ENCODE results near the gene PSMD7. TPM values are rescaled to one million over a fixed set of nuclear protein-coding genes. Genes with fewer than 3 reads are reported as not detected.
"Not testable (repeated sequence)": the region's sequence is repeated elsewhere in the genome, so short reads cannot be mapped to it uniquely, and the experiment has no call there.

PSMD7 gene
- total RNA-seq, 1 experiment from 2014 or later = 161 TPM

DNA sequence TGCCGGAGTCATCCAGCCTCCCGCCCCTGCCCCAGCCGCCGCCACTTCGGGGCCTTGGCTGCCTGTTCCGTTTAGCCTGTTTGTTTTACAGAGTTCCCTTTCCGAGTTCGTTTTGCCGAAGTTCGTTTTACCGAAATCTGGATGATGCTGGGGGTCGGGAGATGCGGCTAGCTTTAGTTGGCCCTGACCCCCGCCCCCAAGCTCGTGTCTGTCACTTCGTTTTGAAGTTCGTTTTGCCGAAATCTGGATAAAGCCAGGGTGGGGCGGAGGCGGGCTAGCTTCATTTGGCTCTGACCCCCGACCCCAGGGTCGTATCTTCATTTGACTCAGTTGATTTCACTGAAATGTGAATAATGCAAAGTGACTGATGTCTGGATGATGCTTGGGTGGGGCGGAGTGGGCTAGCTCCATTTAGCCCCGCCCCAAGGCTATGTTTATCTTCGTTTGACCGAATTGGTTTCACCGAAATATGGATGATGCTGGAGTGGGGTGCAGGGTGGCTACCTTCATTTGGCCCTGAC lies 591 bp downstream of the PSMD7 start:
- peak; percentile 15 for DNase-seq (ENCODE audit: low spot score)

- no peak for DNase-seq (ENCODE audit: low spot score)
Observed at GRCh38 chr16:74298104-74298503, 1.5 kb downstream of the PSMD7 start.

DNA sequence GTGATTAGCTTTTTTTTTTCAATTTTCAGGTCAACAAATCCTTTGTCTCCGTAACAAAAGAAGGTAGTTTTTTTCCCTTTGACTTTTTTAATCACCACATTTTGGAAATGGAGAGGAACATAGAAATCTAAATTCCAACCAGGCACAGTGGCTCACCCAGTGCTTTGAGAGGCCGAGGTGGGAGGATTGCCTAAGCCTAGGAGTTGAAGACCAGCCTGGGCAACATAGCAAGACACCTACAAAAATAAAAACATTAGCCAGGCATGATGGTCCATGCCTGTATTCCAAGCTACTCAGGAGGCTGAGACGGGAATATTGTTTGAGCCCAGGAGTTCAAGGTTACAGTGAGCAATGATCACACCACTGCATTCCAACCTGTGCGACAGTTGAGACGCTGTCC lies 5.7 kb downstream of the PSMD7 start:
- no peak for DNase-seq (ENCODE audit: low spot score)

DNA sequence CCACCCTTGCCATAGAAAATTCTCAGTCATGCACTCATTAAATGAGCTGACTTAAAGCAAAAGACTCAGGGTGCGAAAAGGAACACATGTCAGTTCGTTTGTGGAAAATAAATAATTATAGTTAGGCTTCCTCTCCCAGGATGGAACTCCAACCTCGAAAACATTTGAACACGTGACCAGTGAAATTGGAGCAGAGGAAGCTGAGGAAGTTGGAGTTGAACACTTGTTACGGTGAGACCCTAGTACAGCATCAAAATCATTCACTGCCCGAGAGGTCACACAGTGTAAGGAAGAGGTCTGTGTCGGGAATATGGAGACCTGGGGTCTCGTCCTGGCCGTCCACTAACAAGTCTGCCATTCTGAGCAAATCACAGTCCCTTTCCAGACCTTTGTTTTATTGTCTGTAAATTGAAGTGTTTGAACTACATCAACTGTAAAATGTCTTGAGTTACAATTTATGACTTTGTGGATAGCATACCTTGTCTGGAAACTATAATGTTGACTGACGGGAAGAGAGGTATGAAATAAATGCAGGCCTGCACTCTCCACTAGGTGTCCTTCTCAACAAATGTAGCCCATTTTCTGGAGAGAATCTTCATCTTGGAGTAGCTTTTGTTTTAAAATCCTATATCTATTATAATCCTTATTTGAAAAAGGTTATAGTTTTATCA lies 7.7 kb downstream of the PSMD7 start:
- no peak for DNase-seq (ENCODE audit: low spot score)

DNA sequence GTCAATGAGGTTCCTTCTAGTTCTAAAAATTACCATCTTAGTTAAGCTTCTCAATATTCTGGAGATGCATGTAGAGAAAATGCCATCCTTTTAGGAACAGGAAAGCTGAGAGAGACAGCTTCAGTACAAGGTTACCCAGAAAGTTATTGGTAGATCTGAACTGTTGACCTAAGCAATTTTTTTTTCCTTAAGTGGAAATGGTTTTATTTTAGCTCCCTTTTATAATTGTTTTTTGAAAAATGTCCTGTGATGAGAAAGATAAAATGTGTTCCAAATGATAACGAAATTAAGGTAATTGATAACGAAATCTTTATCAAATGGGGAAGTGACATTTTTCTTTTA lies 8.2 kb downstream of the PSMD7 start:
- DNase-seq (ENCODE audit: low spot score) = no peak

DNA sequence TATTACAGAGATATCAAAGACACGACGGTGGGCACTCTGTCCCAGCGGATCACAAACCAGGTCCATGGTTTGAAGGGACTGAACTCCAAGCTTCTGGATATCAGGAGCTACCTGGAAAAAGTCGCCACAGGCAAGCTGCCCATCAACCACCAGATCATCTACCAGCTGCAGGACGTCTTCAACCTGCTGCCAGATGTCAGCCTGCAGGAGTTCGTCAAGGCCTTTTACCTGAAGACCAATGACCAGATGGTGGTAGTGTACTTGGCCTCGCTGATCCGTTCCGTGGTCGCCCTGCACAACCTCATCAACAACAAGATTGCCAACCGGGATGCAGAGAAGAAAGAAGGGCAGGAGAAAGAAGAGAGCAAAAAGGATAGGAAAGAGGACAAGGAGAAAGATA lies 8.7 kb downstream of the PSMD7 start:
- no peak for DNase-seq (ENCODE audit: low spot score)

- DNase-seq (ENCODE audit: low spot score) = no peak
Observed at GRCh38 chr16:74305978-74306784, 9.6 kb downstream of the PSMD7 start.

GRCh38 chr16:74307383-74307782 lies 10.8 kb downstream of the PSMD7 start:
- DNase-seq (ENCODE audit: low spot score) = no peak

GRCh38 chr16:74309789-74310781 lies 13.5 kb downstream of the PSMD7 start:
- peak; percentile 54 for DNase-seq (ENCODE audit: low spot score)

- no peak for DNase-seq (ENCODE audit: low spot score)
Observed at GRCh38 chr16:74315059-74315458, 18.4 kb downstream of the PSMD7 start.

DNA sequence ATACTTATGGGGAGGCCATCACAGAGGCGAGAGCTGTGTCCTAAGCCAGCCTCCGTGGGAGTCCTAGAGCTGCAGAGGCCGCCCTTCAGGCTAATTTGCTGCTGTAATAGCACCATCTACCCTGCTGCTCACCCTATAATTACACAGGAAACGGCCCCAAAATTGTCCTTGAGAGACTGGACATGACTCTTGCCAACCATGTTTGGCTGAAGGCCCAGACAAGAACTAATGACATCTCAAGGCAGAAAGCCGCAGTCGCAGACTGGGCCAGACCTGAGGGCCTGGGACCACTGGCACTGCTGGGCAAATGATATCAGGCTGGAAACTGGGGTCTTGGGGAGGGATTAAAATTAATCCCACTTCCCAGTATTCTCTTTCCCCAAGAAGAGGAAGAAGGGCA lies 24.1 kb downstream of the PSMD7 start:
- no peak for DNase-seq (ENCODE audit: low spot score)

DNA sequence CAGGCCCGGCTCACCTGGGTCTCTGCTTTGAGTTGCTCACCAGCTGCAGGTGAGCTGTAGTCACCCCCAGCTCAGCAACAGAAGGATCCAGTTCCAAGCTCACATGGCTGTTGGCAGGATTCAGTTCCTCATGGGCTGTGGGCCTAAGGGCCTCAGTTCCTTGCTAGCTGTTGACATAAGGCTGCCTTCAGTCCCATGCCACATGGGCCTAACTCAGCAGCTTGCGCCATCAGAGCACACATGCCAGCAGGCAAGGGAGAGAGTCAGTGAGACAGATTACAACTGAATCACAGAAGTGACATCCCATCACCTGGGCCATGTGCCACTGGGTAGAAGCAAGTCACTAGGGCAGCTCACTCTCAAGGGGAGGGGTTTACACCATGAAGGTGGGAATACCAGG lies 24.7 kb downstream of the PSMD7 start:
- no peak for DNase-seq (ENCODE audit: low spot score)

DNA sequence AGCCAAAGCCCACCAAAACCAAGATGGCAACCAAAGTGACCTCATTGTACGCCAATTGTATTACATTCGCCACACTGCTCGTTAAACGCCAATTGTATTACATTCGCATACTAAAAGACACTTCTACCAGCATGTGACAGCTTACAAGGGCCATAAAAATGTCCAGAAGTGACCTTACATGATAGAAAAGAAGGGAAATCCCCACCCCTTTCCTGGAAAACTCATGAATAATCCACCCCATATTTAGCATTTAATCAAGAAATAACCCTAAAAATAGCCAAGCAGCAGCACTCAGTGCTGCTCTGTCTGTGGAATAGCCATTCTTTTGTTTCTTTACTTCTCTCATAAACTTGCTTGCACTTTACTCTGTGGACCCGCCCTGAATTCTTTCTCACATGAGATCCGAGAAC lies 25.7 kb downstream of the PSMD7 start:
- DNase-seq (ENCODE audit: low spot score) = no peak

GRCh38 chr16:74324777-74325176 lies 28.2 kb downstream of the PSMD7 start:
- not testable (repeated sequence) for DNase-seq (ENCODE audit: low spot score)

GRCh38 chr16:74325641-74326040 lies 29.0 kb downstream of the PSMD7 start:
- no peak for DNase-seq (ENCODE audit: low spot score)

DNA sequence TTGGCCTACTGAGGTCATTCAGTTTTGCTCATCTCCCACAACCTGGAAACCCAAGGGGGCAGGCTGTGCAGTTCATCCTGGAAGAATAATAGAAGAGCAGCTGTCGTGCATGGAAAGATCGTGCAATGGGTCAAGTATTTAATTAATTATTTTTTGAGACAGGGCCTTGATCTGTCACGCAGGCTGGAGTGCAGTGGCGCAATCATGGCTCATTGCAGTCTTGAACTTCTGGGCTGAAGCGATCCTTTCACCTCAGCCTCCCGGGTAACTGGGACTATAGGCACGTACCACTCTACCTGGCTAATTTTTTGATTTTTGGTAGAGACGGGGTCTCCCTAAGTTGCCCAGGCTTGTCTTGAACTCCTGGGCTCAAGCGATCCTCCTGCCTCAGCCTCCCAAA lies 31.7 kb downstream of the PSMD7 start:
- DNase-seq (ENCODE audit: low spot score) = not testable (repeated sequence)

GRCh38 chr16:74332469-74332868 lies 35.9 kb downstream of the PSMD7 start:
- not testable (repeated sequence) for DNase-seq (ENCODE audit: low spot score)

DNA sequence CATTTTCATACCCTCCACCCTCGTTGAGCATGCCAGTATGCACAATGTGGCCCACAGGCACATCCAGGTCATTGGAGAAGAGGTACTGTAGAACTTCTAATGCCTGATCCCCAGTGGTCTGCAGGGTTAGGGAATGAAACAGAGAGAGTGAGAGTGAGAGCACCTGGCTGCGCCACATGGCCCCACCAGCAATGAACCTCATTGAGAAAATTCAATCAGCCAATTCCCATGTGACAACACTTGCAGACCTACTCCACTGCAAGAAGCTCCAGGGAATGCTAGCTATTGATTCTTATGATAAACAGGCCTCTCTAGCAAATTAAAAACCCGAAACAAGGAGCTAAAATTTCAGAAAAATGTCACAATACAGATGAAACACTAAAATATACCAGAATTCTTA lies 40.9 kb downstream of the PSMD7 start:
- DNase-seq (ENCODE audit: low spot score) = not testable (repeated sequence)

DNA sequence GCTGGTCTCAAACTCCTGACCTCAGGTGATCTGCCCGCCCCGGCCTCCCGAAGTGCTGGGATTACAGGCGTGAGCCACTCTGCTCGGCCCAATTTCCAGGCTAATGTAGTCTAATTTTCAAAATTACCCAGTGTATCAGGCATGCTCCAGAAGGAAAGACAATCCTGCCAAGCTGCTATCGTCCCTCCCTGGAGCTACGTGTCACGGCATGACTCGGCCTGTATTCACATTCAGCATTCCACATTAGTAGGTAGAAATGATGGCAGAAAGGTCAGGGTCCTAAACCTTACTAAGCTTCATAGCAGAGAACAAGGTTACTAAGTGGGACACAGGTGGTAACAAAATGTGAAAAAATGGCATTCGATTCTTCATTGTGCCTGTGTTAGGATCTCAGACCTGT lies 42.6 kb downstream of the PSMD7 start:
- DNase-seq (ENCODE audit: low spot score) = not testable (repeated sequence)

- DNase-seq (ENCODE audit: low spot score) = not testable (repeated sequence)
Observed at GRCh38 chr16:74353038-74353437, 56.4 kb downstream of the PSMD7 start.

Measured in H4 (cell line).